HepG2 (cell line): ENCODE data around the gene CLTCL1. TPM values are rescaled to one million over a fixed set of nuclear protein-coding genes. Genes with fewer than 3 reads are reported as not detected.

Experiments
- BRCA1 ChIP-seq: sonication (generic); formaldehyde crosslinking; IDR thresholded peaks from 2 replicates; pipeline ENCODE4 v1.4.0; 2020; ENCODE audit warnings: missing genetic modification reagents
- CREBL2 ChIP-seq: sonication (generic); formaldehyde crosslinking; IDR thresholded peaks from 2 replicates; pipeline ENCODE4 v1.8.1; 2023; ENCODE audit warnings: missing genetic modification reagents, mild to moderate bottlenecking, borderline replicate concordance
- FOXO1 ChIP-seq: sonication (generic); formaldehyde crosslinking; IDR thresholded peaks from 2 replicates; pipeline ENCODE4 v1.4.0; 2020; ENCODE audit warnings: missing genetic modification reagents
- FOXP4 ChIP-seq: sonication (generic); formaldehyde crosslinking; IDR thresholded peaks from 2 replicates; pipeline ENCODE4 v1.4.0; 2020; ENCODE audit warnings: missing genetic modification reagents
- HDAC6 ChIP-seq: fragments of 200-600 bp; sonication (generic); IDR thresholded peaks from 2 replicates; pipeline ENCODE4 v1.7.0; 2017; ENCODE audit warnings: mild to moderate bottlenecking, antibody characterized with exemption, low read length, low read depth
- HOXA3 ChIP-seq: sonication (generic); formaldehyde crosslinking; IDR thresholded peaks from 2 replicates; pipeline ENCODE4 v1.5.0; 2020; ENCODE audit warnings: missing genetic modification reagents
- MBNL3 ChIP-seq: fragments of 250-450 bp; sonication (Bioruptor Pico); conservative IDR thresholded peaks from 2 replicates; pipeline ENCODE4 v1.8.0; 2022; ENCODE audit warnings: mild to moderate bottlenecking, inconsistent platforms
- RFXAP ChIP-seq: sonication (generic); formaldehyde crosslinking; IDR thresholded peaks from 2 replicates; pipeline ENCODE4 v1.4.0; 2020; ENCODE audit warnings: missing genetic modification reagents, borderline replicate concordance
- RXRB ChIP-seq: IDR thresholded peaks from 2 replicates; pipeline ENCODE4 v1.6.1; 2016; ENCODE audit warnings: borderline replicate concordance, missing genetic modification reagents, missing compliant biosample characterization
- SAP130 ChIP-seq: IDR thresholded peaks from 2 replicates; pipeline ENCODE4 v1.6.1; 2016; ENCODE audit warnings: low read depth
- SATB2 ChIP-seq: sonication (generic); formaldehyde crosslinking; IDR thresholded peaks from 2 replicates; pipeline ENCODE4 v1.5.0; 2020; ENCODE audit warnings: missing genetic modification reagents
- SPEN ChIP-seq: sonication (generic); formaldehyde crosslinking; IDR thresholded peaks from 2 replicates; pipeline ENCODE4 v1.5.1; 2020; ENCODE audit warnings: low read depth, mild to moderate bottlenecking, missing genetic modification reagents
- USF2 ChIP-seq, 2 experiments: sonication (generic) in 1 of 2; formaldehyde crosslinking in 1 of 2; IDR thresholded peaks; 2 replicates each; pipeline versions ENCODE4 v1.5.1 to v1.6.1; 2011 to 2020; ENCODE audit warnings: borderline replicate concordance in 1 of 2, low read depth in 1 of 2, low read length in 1 of 2, mild to moderate bottlenecking in 1 of 2, missing genetic modification reagents in 1 of 2, moderate library complexity in 1 of 2
- ZBTB44 ChIP-seq: sonication (generic); formaldehyde crosslinking; IDR thresholded peaks from 2 replicates; pipeline ENCODE4 v1.4.0; 2020; ENCODE audit warnings: missing genetic modification reagents
- ZNF232 ChIP-seq: sonication (generic); formaldehyde crosslinking; IDR thresholded peaks from 2 replicates; pipeline ENCODE4 v1.4.0; 2020; ENCODE audit warnings: missing genetic modification reagents, borderline replicate concordance
- ZNF644 ChIP-seq: IDR thresholded peaks from 2 replicates; pipeline ENCODE4 v1.6.1; 2016; ENCODE audit warnings: low read depth
- ZNF777 ChIP-seq: sonication (generic); formaldehyde crosslinking; IDR thresholded peaks from 2 replicates; pipeline ENCODE4 v1.4.0; 2020; ENCODE audit warnings: missing genetic modification reagents
- ZSCAN20 ChIP-seq: sonication (generic); formaldehyde crosslinking; IDR thresholded peaks from 2 replicates; pipeline ENCODE4 v1.4.0; 2020; ENCODE audit warnings: missing genetic modification reagents, mild to moderate bottlenecking, borderline replicate concordance
- polyA plus RNA-seq, 8 experiments: library from polyadenylated mRNA; depleted of rRNA in 3 of 8; stranded (reverse) in 7 of 8; unstranded in 1 of 8; fragments of >200 nt; fragmentation: Illumina TruSeq in 4 of 8; extraction: Trizol in 4 of 8; gene quantifications; 2 replicates each; pipeline versions ENCODE4 v1.2.1 to v1.2.3, GENCODE V29; 2011 to 2016; ENCODE audit warnings: low read depth in 4 of 8, missing spikeins in 1 of 8, mixed read lengths in 1 of 8; ENCODE audit not compliant: insufficient read depth in 1 of 8
- total RNA-seq, 5 experiments: library from RNA; depleted of rRNA; stranded (reverse); fragments of >200 nt; fragmentation: Illumina TruSeq; extraction: Trizol; gene quantifications; 2 replicates each; pipeline ENCODE4 v1.2.3, GENCODE V29; 2016; ENCODE audit warnings: low read depth in 1 of 5

CLTCL1 gene
- total and polyA plus RNA-seq, 2 of the 13 experiments (the other 11 are each of a cell fraction or from before 2014, with no cell fraction given), result 8.1 to 10.9 TPM

GRCh38 chr22:19178657-19179496, 112.6 kb downstream of the CLTCL1 start, which contains the start of gene SLC25A1 (continued):
- TF ChIP-seq ZNF232 (CRISPR knock-in tag) (peak; percentile 39; the same call in 1 of the 2 replicates), CREBL2 (CRISPR knock-in tag) (no peak), HOXA3 (CRISPR knock-in tag) (peak; percentile 36; the same call in 1 of the 2 replicates), ZNF644 (no peak), ZSCAN20 (CRISPR knock-in tag) (peak; percentile 84; the same call in 1 of the 2 replicates), FOXO1 (0 out of 2 replicates have a peak, but pooled peaks have one; percentile 40), SPEN (CRISPR knock-in tag) (0 out of 2 replicates have a peak, but pooled peaks have one; percentile 12), BRCA1 (0 out of 2 replicates have a peak, but pooled peaks have one; percentile 60), SATB2 (CRISPR knock-in tag) (no peak), ZBTB44 (no peak), RXRB (CRISPR knock-in tag) (peak; percentile 64), SAP130 (CRISPR knock-in tag) (peak; percentile 49; the same call in 1 of the 2 replicates), RFXAP (CRISPR knock-in tag) (peak; percentile 75; the same call in 1 of the 2 replicates), ZNF777 (CRISPR knock-in tag) (no peak), FOXP4 (no peak), USF2 (IDR thresholded peaks at IDR 0.05; ENCODE audit: low read depth, low read length) (no peak), USF2 (CRISPR knock-in tag; IDR thresholded peaks at IDR 0.05; ENCODE audit: borderline replicate concordance) (no peak), HDAC6 (no peak), MBNL3 (CRISPR knock-in tag) (no peak)
